SK-N-SH (cell line): ENCODE measurements around the gene OR5H2. TPM values are rescaled to one million over a fixed set of nuclear protein-coding genes. Genes with fewer than 3 reads are reported as not detected.

Experiments
- CTCF ChIA-PET: fragments of 300-600, 350-600 bp; formaldehyde crosslinking; extraction: SDS; loops from one replicate; lab custom pipeline; 2021; lab: Yijun Ruan, JAX
- POLR2A ChIA-PET: fragments of 350-600 bp; sonication (Branson Sonifier 250); formaldehyde crosslinking; extraction: SDS; loops from one replicate; lab custom pipeline; 2020; ENCODE audit warnings: antibody characterized with exemption, inconsistent platforms; lab: Yijun Ruan, JAX
- DNase-seq: peaks from one replicate; pipeline ENCODE4 v3.0.0; 2012
- H2AFZ ChIP-seq: fragments of 200-600 bp; sonication (generic); 2 replicates; pipeline ENCODE4 v1.8.1; 2016; ENCODE audit warnings: antibody characterized with exemption, mild to moderate bottlenecking, low read depth
- H3F3A ChIP-seq: fragments of 200-600 bp; sonication (generic); replicated peaks from 2 replicates; pipeline ENCODE3; 2016; ENCODE audit warnings: antibody characterized with exemption, mild to moderate bottlenecking; ENCODE audit not compliant: insufficient read depth
- H3K27ac ChIP-seq, 2 experiments: fragments of 200-500 bp in 1 of 2; fragments of 200-600 bp in 1 of 2; sonication (Bioruptor generic) in 1 of 2; sonication (generic), shearing (Covaris generic) in 1 of 2; 2 replicates each; pipeline versions ENCODE4 v1.5.1 to v1.6.1; 2014 to 2016; ENCODE audit warnings: low read depth in 2 of 2, inconsistent platforms in 1 of 2, low read length in 1 of 2, mild to moderate bottlenecking in 1 of 2, mixed read lengths in 1 of 2
- H3K27me3 ChIP-seq: fragments of 200-600 bp; sonication (generic), shearing (Covaris generic); 2 replicates; pipeline ENCODE4 v1.6.1; 2016; ENCODE audit warnings: mixed run types; ENCODE audit not compliant: insufficient read depth
- H3K36me3 ChIP-seq, 2 experiments: fragments of 200-500 bp in 1 of 2; fragments of 200-600 bp in 1 of 2; sonication (Bioruptor generic) in 1 of 2; sonication (generic) in 1 of 2; replicated peaks in 1 of 2; 2 replicates each; pipeline versions ENCODE3 to v1.5.1; 2014 to 2016; ENCODE audit warnings: low read length in 1 of 2, mild to moderate bottlenecking in 1 of 2; ENCODE audit not compliant: insufficient read depth in 2 of 2, control insufficient read depth in 1 of 2
- H3K4me1 ChIP-seq, 2 experiments: fragments of 200-500 bp in 1 of 2; fragments of 200-600 bp in 1 of 2; sonication (Bioruptor generic) in 1 of 2; sonication (generic), shearing (Covaris generic) in 1 of 2; 2 replicates each; pipeline versions ENCODE4 v1.5.1 to v1.6.1; 2014 to 2016; ENCODE audit warnings: low read depth in 1 of 2, low read length in 1 of 2, mixed run types in 1 of 2; ENCODE audit not compliant: insufficient read depth in 2 of 2, control insufficient read depth in 1 of 2
- H3K4me2 ChIP-seq: fragments of 200-600 bp; sonication (generic), shearing (Covaris generic); 2 replicates; pipeline ENCODE4 v1.6.1; 2017; ENCODE audit warnings: mixed run types
- H3K4me3 ChIP-seq, 2 experiments: fragments of 200-500 bp in 1 of 2; fragments of 200-600 bp in 1 of 2; sonication (Bioruptor generic) in 1 of 2; sonication (generic), shearing (Covaris generic) in 1 of 2; 2 replicates each; pipeline versions ENCODE4 v1.5.1 to v1.8.1; 2014 to 2016; ENCODE audit warnings: low read depth in 2 of 2, inconsistent platforms in 1 of 2, low read length in 1 of 2, mild to moderate bottlenecking in 1 of 2, mixed read lengths in 1 of 2, moderate library complexity in 1 of 2
- H3K79me2 ChIP-seq: fragments of 200-600 bp; sonication (generic); 2 replicates; pipeline ENCODE4 v1.8.1; 2017; ENCODE audit warnings: mild to moderate bottlenecking; ENCODE audit not compliant: insufficient read depth
- H3K9ac ChIP-seq: fragments of 200-600 bp; sonication (generic); 2 replicates; pipeline ENCODE4 v1.6.1; 2017; ENCODE audit warnings: mixed run types
- H3K9me2 ChIP-seq: fragments of 200-600 bp; sonication (generic); 2 replicates; pipeline ENCODE4 v1.6.1; 2017; ENCODE audit warnings: mixed run types
- H3K9me3 ChIP-seq: fragments of 200-600 bp; sonication (generic); 2 replicates; pipeline ENCODE4 v1.6.1; 2017; ENCODE audit warnings: mixed run types, mild to moderate bottlenecking, moderate library complexity
- H4K20me1 ChIP-seq: fragments of 200-600 bp; sonication (generic); 2 replicates; pipeline ENCODE4 v1.6.1; 2017; ENCODE audit warnings: mild to moderate bottlenecking, mixed run types; ENCODE audit not compliant: insufficient read depth
- CHD2 ChIP-seq: fragments of 150-350 bp; IDR thresholded peaks from 2 replicates; pipeline ENCODE4 v1.6.1; 2018; ENCODE audit warnings: low read length; ENCODE audit not compliant: partially characterized antibody
- EZH2phosphoT487 ChIP-seq: fragments of 200-600 bp; sonication (generic); IDR thresholded peaks from 2 replicates; pipeline ENCODE4 v1.6.1; 2017; ENCODE audit warnings: low read depth, mixed run types, mild to moderate bottlenecking, antibody characterized with exemption, moderate library complexity, borderline replicate concordance
- FOXJ3 ChIP-seq: sonication (generic); formaldehyde crosslinking; IDR thresholded peaks from 2 replicates; pipeline ENCODE4 v1.5.1; 2020; ENCODE audit warnings: mild to moderate bottlenecking, missing genetic modification reagents
- GATA2 ChIP-seq: sonication (generic); formaldehyde crosslinking; IDR thresholded peaks from 2 replicates; pipeline ENCODE4 v1.5.0; 2020; ENCODE audit warnings: mild to moderate bottlenecking, missing genetic modification reagents
- RAD21 ChIP-seq: IDR thresholded peaks from 2 replicates; pipeline ENCODE4 v1.6.1; 2012; ENCODE audit warnings: mild to moderate bottlenecking, low read length
- RCOR1 ChIP-seq: fragments of 150-350 bp; IDR thresholded peaks from 2 replicates; pipeline ENCODE4 v1.6.1; 2017; ENCODE audit warnings: antibody characterized with exemption, low read length
- RXRA ChIP-seq: IDR thresholded peaks from 2 replicates; pipeline ENCODE4 v1.4.0; 2012; ENCODE audit warnings: low read depth, mild to moderate bottlenecking, borderline replicate concordance
- SIN3A ChIP-seq: IDR thresholded peaks from 2 replicates; pipeline ENCODE4 v1.6.1; 2012; ENCODE audit warnings: low read depth, mild to moderate bottlenecking, low read length, moderate library complexity, borderline replicate concordance
- SMC3 ChIP-seq: IDR thresholded peaks from 2 replicates; pipeline ENCODE4 v1.6.1; 2012; ENCODE audit warnings: low read depth, low read length, improper control_type of control experiment
- WGBS: methylation state at CpG from one replicate; pipeline ENCODE4 v1.1.6; 2017; ENCODE audit warnings: low lambda C conversion rate; 5-methylcytosine and 5-hydroxymethylcytosine counted together
- polyA plus RNA-seq, 3 experiments: library from polyadenylated mRNA; depleted of rRNA; stranded (reverse); fragments of >200 nt; gene quantifications; 2 replicates each; pipeline ENCODE4 v1.2.3, GENCODE V29; 2012
- TF ChIP-seq, protein P1 (sequence below): fragments of 200-600 bp; sonication (generic); IDR thresholded peaks from 2 replicates; pipeline ENCODE4 v1.6.1; 2017; ENCODE audit warnings: antibody characterized with exemption, mild to moderate bottlenecking, moderate library complexity
- TF ChIP-seq, protein P2 (sequence below): fragments of 150-350 bp; IDR thresholded peaks from 2 replicates; pipeline ENCODE4 v1.6.1; 2017; ENCODE audit warnings: antibody characterized with exemption, low read length, low read depth, borderline replicate concordance
- TF ChIP-seq, protein P3 (sequence below): IDR thresholded peaks from 2 replicates; pipeline ENCODE4; 2012
- TF ChIP-seq, protein P4 (sequence below): fragments of 150-350 bp; IDR thresholded peaks from 2 replicates; pipeline ENCODE4 v1.6.1; 2016; ENCODE audit warnings: mild to moderate bottlenecking, low read depth, low read length
- TF ChIP-seq, protein P5 (sequence below): IDR thresholded peaks from 2 replicates; pipeline ENCODE4 v1.4.0; 2012; ENCODE audit warnings: low read depth, borderline replicate concordance

The OR5H2 gene
- polyA plus RNA-seq, 1 of the 3 experiments (the other 2 are of a cell fraction): not detected

DNA sequence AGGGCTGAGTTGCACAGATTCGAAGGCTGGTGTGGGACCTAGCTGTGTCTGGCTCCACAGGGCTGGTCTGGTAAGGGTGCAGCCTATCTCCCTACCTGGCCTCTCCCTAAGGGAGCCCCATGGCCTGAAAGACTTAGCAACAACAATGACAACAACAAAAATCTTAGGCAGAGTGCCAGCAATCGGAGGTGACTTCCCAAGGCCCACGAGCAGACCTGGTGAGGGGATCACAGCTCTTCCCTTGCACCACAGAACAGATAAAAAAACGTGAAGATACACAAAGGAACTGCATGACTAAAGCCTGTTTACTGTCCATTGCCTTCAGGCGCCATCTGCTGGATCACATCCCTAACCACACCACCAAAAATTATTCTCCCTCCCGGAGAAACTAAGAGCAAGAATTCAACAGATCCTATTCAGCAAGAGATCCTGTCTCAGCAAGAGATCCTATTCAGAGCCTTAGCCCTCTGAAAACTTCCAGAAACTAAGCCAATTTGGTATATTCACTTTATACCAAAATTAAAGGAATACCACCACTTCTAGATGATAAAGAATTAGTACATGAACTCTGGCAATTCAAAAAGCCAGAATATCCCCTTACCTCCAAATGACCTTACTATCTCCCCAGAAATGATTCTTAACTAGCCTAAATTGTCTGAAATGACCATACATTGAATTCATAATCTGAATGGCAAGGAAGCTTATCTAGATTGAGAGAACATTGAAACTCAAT, 47.3 kb downstream of the OR5H2 start:
- ChIA-PET CTCF (interaction anchor here (0.6 to 4.0 kb wide), 16 partner anchors 9 to 309 kb away, joined by 3 to 82 read pairs (median 4); no protein-coding TSS in a partner anchor), POLR2A (no interaction called here)
- Histone ChIP-seq H3K9me3 (no peaks in the 10 kb centered on the region), H3K4me3 (no peak overlapping the region; a peak in 1 of 4 replicates), H3K9me2 (no peaks in the 10 kb centered on the region), H3K9ac (no peak overlapping the region), H3K4me2 (no peak overlapping the region), H3K4me1 (no peaks in the 10 kb centered on the region), H3F3A (no peaks in the 10 kb centered on the region), H3K27ac (no peak overlapping the region), H3K27me3 (peaks cover 4% of the 10 kb centered on the region; the same call in 1 of the 2 replicates), H4K20me1 (no peaks in the 10 kb centered on the region), H3K36me3 (no peaks in the 10 kb centered on the region), H3K79me2 (no peaks in the 10 kb centered on the region), H2AFZ (no peak overlapping the region)
- WGBS: 0% methylated on average over 6 of the region's 6 CpGs
- peak; percentile 32 for DNase-seq
- no peak for TF ChIP-seq CHD2
- peak; percentile 43; the same call in 1 of the 2 replicates for TF ChIP-seq FOXJ3
- peak; percentile 78 for TF ChIP-seq RAD21
- TF ChIP-seq, protein P1, sequence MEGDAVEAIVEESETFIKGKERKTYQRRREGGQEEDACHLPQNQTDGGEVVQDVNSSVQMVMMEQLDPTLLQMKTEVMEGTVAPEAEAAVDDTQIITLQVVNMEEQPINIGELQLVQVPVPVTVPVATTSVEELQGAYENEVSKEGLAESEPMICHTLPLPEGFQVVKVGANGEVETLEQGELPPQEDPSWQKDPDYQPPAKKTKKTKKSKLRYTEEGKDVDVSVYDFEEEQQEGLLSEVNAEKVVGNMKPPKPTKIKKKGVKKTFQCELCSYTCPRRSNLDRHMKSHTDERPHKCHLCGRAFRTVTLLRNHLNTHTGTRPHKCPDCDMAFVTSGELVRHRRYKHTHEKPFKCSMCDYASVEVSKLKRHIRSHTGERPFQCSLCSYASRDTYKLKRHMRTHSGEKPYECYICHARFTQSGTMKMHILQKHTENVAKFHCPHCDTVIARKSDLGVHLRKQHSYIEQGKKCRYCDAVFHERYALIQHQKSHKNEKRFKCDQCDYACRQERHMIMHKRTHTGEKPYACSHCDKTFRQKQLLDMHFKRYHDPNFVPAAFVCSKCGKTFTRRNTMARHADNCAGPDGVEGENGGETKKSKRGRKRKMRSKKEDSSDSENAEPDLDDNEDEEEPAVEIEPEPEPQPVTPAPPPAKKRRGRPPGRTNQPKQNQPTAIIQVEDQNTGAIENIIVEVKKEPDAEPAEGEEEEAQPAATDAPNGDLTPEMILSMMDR: peak; percentile 81
- TF ChIP-seq, protein P2, sequence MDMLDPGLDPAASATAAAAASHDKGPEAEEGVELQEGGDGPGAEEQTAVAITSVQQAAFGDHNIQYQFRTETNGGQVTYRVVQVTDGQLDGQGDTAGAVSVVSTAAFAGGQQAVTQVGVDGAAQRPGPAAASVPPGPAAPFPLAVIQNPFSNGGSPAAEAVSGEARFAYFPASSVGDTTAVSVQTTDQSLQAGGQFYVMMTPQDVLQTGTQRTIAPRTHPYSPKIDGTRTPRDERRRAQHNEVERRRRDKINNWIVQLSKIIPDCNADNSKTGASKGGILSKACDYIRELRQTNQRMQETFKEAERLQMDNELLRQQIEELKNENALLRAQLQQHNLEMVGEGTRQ: no peak
- TF ChIP-seq SMC3: peak; percentile 89

DNA sequence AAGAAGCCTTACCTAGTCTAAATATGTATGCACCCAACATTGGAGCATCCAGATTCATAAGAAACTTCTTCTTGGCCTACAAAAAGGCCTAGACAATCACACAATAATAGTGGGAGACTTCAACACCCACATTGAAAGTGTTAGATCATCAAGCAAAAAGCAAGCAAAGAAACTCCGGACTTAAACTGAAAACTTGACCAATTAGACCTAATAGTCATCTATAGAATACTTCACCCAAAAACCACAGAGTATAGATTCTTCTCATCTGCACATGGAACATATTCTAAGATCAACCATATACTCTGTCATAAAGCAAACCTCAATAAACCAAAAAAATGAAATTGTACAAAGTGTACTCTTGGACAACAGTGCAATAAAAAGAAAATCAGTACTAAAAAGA, 49.0 kb downstream of the OR5H2 start:
- no peaks in the 10 kb centered on the region for H3K9me3 ChIP-seq
- H4K20me1 ChIP-seq: no peaks in the 10 kb centered on the region
- CTCF ChIA-PET: interaction anchor here (3.8 to 4.0 kb wide), 2 partner anchors 12 to 291 kb away, joined by 19 to 82 read pairs; no protein-coding TSS in a partner anchor
- H3K9ac ChIP-seq: no peak overlapping the region
- TF ChIP-seq RAD21 (no peak), SIN3A (no peak), RCOR1 (no peak), RXRA (no peak), GATA2 (no peak), EZH2phosphoT487 (no peak), CHD2 (no peak)
- TF ChIP-seq, protein P1: no peak
- TF ChIP-seq, protein P2: no peak
- TF ChIP-seq, protein P3, sequence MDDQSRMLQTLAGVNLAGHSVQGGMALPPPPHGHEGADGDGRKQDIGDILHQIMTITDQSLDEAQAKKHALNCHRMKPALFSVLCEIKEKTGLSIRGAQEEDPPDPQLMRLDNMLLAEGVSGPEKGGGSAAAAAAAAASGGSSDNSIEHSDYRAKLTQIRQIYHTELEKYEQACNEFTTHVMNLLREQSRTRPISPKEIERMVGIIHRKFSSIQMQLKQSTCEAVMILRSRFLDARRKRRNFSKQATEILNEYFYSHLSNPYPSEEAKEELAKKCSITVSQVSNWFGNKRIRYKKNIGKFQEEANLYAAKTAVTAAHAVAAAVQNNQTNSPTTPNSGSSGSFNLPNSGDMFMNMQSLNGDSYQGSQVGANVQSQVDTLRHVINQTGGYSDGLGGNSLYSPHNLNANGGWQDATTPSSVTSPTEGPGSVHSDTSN: no peak
- TF ChIP-seq, protein P4, sequence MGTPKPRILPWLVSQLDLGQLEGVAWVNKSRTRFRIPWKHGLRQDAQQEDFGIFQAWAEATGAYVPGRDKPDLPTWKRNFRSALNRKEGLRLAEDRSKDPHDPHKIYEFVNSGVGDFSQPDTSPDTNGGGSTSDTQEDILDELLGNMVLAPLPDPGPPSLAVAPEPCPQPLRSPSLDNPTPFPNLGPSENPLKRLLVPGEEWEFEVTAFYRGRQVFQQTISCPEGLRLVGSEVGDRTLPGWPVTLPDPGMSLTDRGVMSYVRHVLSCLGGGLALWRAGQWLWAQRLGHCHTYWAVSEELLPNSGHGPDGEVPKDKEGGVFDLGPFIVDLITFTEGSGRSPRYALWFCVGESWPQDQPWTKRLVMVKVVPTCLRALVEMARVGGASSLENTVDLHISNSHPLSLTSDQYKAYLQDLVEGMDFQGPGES: no peak
- TF ChIP-seq, protein P5, sequence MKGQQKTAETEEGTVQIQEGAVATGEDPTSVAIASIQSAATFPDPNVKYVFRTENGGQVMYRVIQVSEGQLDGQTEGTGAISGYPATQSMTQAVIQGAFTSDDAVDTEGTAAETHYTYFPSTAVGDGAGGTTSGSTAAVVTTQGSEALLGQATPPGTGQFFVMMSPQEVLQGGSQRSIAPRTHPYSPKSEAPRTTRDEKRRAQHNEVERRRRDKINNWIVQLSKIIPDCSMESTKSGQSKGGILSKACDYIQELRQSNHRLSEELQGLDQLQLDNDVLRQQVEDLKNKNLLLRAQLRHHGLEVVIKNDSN: no peak
- H3K4me3 ChIP-seq: no peak overlapping the region
- H3K4me2 ChIP-seq: no peak overlapping the region
- no peaks in the 10 kb centered on the region for H3K4me1 ChIP-seq
- no peaks in the 10 kb centered on the region for H3K79me2 ChIP-seq
- DNase-seq: no peak
- H3K36me3 ChIP-seq: no peaks in the 10 kb centered on the region
- no peaks in the 10 kb centered on the region for H3K9me2 ChIP-seq
- no peak overlapping the region for H2AFZ ChIP-seq
- no peak overlapping the region for H3K27ac ChIP-seq
- POLR2A ChIA-PET: no interaction called here
- 14% methylated on average over 1 of the region's 1 CpG for WGBS
- H3K27me3 ChIP-seq: peaks cover 4% of the 10 kb centered on the region; the same call in 1 of the 2 replicates
- H3F3A ChIP-seq: no peaks in the 10 kb centered on the region
